ENCODE results near the gene MID1IP1. TPM values are rescaled to one million over a fixed set of nuclear protein-coding genes. Genes with fewer than 3 reads are reported as not detected.

MID1IP1 gene
- total and polyA plus RNA-seq, 2 donors from 2014 or later, result 21.2 to 76.5 TPM

- TF ChIP-seq, protein P1, sequence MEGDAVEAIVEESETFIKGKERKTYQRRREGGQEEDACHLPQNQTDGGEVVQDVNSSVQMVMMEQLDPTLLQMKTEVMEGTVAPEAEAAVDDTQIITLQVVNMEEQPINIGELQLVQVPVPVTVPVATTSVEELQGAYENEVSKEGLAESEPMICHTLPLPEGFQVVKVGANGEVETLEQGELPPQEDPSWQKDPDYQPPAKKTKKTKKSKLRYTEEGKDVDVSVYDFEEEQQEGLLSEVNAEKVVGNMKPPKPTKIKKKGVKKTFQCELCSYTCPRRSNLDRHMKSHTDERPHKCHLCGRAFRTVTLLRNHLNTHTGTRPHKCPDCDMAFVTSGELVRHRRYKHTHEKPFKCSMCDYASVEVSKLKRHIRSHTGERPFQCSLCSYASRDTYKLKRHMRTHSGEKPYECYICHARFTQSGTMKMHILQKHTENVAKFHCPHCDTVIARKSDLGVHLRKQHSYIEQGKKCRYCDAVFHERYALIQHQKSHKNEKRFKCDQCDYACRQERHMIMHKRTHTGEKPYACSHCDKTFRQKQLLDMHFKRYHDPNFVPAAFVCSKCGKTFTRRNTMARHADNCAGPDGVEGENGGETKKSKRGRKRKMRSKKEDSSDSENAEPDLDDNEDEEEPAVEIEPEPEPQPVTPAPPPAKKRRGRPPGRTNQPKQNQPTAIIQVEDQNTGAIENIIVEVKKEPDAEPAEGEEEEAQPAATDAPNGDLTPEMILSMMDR (IDR thresholded peaks at IDR 0.05; ENCODE audit: borderline replicate concordance, extremely low read depth, insufficient read depth), result no peak
- Histone ChIP-seq H3K27ac (ENCODE audit: low read depth in 2 of 2, low read length in 2 of 2) (no peak overlapping the region), H3K9me3 (ENCODE audit: control insufficient read depth in 2 of 3, insufficient read depth in 1 of 3, low read length in 3 of 3) (no peaks in the 10 kb centered on the region), H3K27me3 (ENCODE audit: control insufficient read depth, insufficient read depth, low read length) (peaks cover 5% of the 10 kb centered on the region), H3K36me3 (ENCODE audit: control insufficient read depth in 2 of 3, insufficient read depth in 3 of 3, low read length in 3 of 3) (no peaks in the 10 kb centered on the region), H3K9ac (ENCODE audit: low read length in 3 of 3) (no peak overlapping the region), H3K4me1 (ENCODE audit: control insufficient read depth in 2 of 3, insufficient read depth in 2 of 3, low read depth in 1 of 3, low read length in 3 of 3) (no peaks in the 10 kb centered on the region), H3K4me3 (ENCODE audit: low read length in 3 of 3) (no peak overlapping the region)
- DNase-seq (peak in 2 of 5 donors; percentile 14 to 47), FAIRE-seq (no peak)
- intact Hi-C loops (cut with DNase I), result no loop called here
These were observed 46.2 kb upstream of the MID1IP1 start for GRCh38 chrX:38754818-38755718.

DNA sequence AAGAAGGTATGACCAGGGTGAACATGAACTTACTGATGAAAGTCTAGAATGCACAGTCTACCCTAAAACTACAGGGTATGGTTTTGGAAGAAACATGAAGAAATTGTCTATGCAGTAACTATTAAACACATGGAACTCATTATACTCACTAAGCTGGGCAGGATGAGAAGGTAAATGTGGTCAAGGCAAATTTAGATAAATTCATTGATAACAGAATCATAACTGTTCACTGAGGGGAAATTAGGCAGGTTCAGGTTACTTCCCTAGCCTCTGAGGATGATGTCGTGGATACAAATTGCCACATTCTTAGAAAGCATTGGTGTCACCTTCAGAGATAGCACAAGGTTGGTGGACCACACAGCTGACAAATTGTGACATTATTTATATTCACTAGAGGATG, 40.4 kb upstream of the MID1IP1 start:
- H3K4me3 ChIP-seq (ENCODE audit: low read length in 3 of 3), result no peak overlapping the region
- no peak overlapping the region for H3K27ac ChIP-seq (ENCODE audit: low read depth in 2 of 2, low read length in 2 of 2)
- FAIRE-seq, result no peak
- H3K4me1 ChIP-seq (ENCODE audit: control insufficient read depth in 2 of 3, insufficient read depth in 2 of 3, low read depth in 1 of 3, low read length in 3 of 3), result no peaks in the 10 kb centered on the region
- H3K36me3 ChIP-seq (ENCODE audit: control insufficient read depth in 2 of 3, insufficient read depth in 3 of 3, low read length in 3 of 3), result no peaks in the 10 kb centered on the region
- TF ChIP-seq, protein P1 (IDR thresholded peaks at IDR 0.05; ENCODE audit: borderline replicate concordance, extremely low read depth, insufficient read depth), result no peak
- intact Hi-C loops (cut with DNase I), result no loop called here
- peaks cover 3% of the 10 kb centered on the region for H3K27me3 ChIP-seq (ENCODE audit: control insufficient read depth, insufficient read depth, low read length)
- no peaks in the 10 kb centered on the region for H3K9me3 ChIP-seq (ENCODE audit: control insufficient read depth in 2 of 3, insufficient read depth in 1 of 3, low read length in 3 of 3)
- no peak overlapping the region for H3K9ac ChIP-seq (ENCODE audit: low read length in 3 of 3)
- no peak for DNase-seq

DNA sequence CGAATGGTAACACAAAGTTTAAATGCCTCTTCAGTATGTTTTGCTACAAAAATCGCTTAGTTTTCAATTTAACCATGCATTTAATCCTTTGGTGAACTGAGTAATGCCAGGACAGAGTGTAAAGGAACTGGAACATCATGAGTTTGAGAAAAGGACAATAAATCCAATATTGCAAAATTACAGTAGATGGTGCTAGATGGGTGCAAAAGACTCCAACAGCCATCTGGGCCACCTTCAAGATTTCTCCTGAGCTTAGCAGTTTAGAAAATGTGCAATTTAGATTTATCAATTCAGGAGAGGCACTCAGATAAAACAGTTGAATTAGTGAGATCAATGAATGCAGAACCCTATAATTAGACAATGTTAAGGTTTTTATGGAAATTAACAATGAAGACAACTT, 33.2 kb upstream of the MID1IP1 start:
- no peak overlapping the region for H3K9ac ChIP-seq (ENCODE audit: low read length in 3 of 3)
- H3K4me1 ChIP-seq (ENCODE audit: control insufficient read depth in 2 of 3, insufficient read depth in 2 of 3, low read depth in 1 of 3, low read length in 3 of 3), result no peaks in the 10 kb centered on the region
- FAIRE-seq, result peak; percentile 94
- peak in 2 of 5 donors; percentile 19 to 44 for DNase-seq
- H3K27ac ChIP-seq (ENCODE audit: low read depth in 2 of 2, low read length in 2 of 2), result no peak overlapping the region
- no peaks in the 10 kb centered on the region for H3K9me3 ChIP-seq (ENCODE audit: control insufficient read depth in 2 of 3, insufficient read depth in 1 of 3, low read length in 3 of 3)
- no peak overlapping the region for H3K4me3 ChIP-seq (ENCODE audit: low read length in 3 of 3)
- no peaks in the 10 kb centered on the region for H3K27me3 ChIP-seq (ENCODE audit: control insufficient read depth, insufficient read depth, low read length)
- TF ChIP-seq, protein P1 (IDR thresholded peaks at IDR 0.05; ENCODE audit: borderline replicate concordance, extremely low read depth, insufficient read depth), result peak; percentile 42
- intact Hi-C loops (cut with DNase I), result no loop called here
- no peaks in the 10 kb centered on the region for H3K36me3 ChIP-seq (ENCODE audit: control insufficient read depth in 2 of 3, insufficient read depth in 3 of 3, low read length in 3 of 3)
